H1 (cell line): Measurements from ENCODE around the gene MAPKAP1. TPM values are rescaled to one million over a fixed set of nuclear protein-coding genes. Genes with fewer than 3 reads are reported as not detected.

Experiments used
- CEBPB ChIP-seq: IDR thresholded peaks from 2 replicates; pipeline ENCODE4 v1.6.1; 2012; ENCODE audit warnings: low read depth, low read length
- EP300 ChIP-seq, 2 experiments: IDR thresholded peaks; 1 replicate in 1 of 2; 2 replicates in 1 of 2; pipeline ENCODE4 v1.6.1; 2011 to 2012; ENCODE audit warnings: low read depth in 2 of 2, low read length in 2 of 2, mild to moderate bottlenecking in 2 of 2, borderline replicate concordance in 1 of 2, inconsistent platforms in 1 of 2, moderate library complexity in 1 of 2
- GABPA ChIP-seq: IDR thresholded peaks from 2 replicates; pipeline ENCODE4 v1.6.1; 2011; ENCODE audit warnings: mild to moderate bottlenecking, low read length, moderate library complexity, borderline replicate concordance; ENCODE audit not compliant: insufficient read depth
- NRF1 ChIP-seq: IDR thresholded peaks from 2 replicates; pipeline ENCODE4 v1.6.1; 2011; ENCODE audit warnings: mild to moderate bottlenecking, low read depth, low read length, improper control_type of control experiment
- POLR2A ChIP-seq, 2 experiments: IDR thresholded peaks; 1 replicate in 1 of 2; 2 replicates in 1 of 2; pipeline ENCODE4 v1.6.1; 2011; ENCODE audit warnings: low read depth in 2 of 2, low read length in 2 of 2, mild to moderate bottlenecking in 2 of 2; ENCODE audit errors: control extremely low read depth in 1 of 2
- RAD21 ChIP-seq, 2 experiments: IDR thresholded peaks in 1 of 2; conservative IDR thresholded peaks in 1 of 2; 2 replicates each; pipeline ENCODE4 v1.6.1; 2011; ENCODE audit warnings: low read depth in 2 of 2, low read length in 2 of 2, improper control_type of control experiment in 1 of 2, inconsistent platforms in 1 of 2, mild to moderate bottlenecking in 1 of 2, moderate library complexity in 1 of 2
- SP4 ChIP-seq: IDR thresholded peaks from 2 replicates; pipeline ENCODE4 v1.6.1; 2012; ENCODE audit warnings: low read length, inconsistent platforms
- TBP ChIP-seq: IDR thresholded peaks from 2 replicates; pipeline ENCODE4 v1.6.1; 2011; ENCODE audit warnings: low read depth, low read length, improper control_type of control experiment
- polyA plus RNA-seq, 7 experiments: library from polyadenylated mRNA; depleted of rRNA in 3 of 7; stranded (reverse) in 5 of 7; unstranded in 2 of 7; fragments of >200 nt in 5 of 7; fragments of 200-250 nt in 2 of 7; gene quantifications; 1 replicate in 5 of 7; 2 replicates in 1 of 7; 4 replicates in 1 of 7; pipeline versions ENCODE4 v1.2.1 to v1.2.3, GENCODE V29; 2011 to 2013; ENCODE audit warnings: missing spikeins in 2 of 7, mixed read lengths in 2 of 7
- total RNA-seq: library from RNA; stranded (reverse); fragmentation: NEBNext Ultra II Directional; extraction: Animal tissue kit (Norgen Biotek cat#: 25700); gene quantifications from 2 replicates; pipeline ENCODE4 v1.2.1, GENCODE V29; 2021
- TF ChIP-seq, protein P1 (sequence below): fragments of 300-600 bp; sonication (generic); IDR thresholded peaks from 2 replicates; pipeline ENCODE4 v1.7.1; 2012; ENCODE audit warnings: low read length, moderate library complexity, mild to moderate bottlenecking, inconsistent platforms; ENCODE audit not compliant: insufficient replicate concordance

MAPKAP1 gene
- total and polyA plus RNA-seq, 2 of the 8 experiments (the other 6 are each of a cell fraction or from before 2014, with no cell fraction given) = 79.2 to 140 TPM

DNA sequence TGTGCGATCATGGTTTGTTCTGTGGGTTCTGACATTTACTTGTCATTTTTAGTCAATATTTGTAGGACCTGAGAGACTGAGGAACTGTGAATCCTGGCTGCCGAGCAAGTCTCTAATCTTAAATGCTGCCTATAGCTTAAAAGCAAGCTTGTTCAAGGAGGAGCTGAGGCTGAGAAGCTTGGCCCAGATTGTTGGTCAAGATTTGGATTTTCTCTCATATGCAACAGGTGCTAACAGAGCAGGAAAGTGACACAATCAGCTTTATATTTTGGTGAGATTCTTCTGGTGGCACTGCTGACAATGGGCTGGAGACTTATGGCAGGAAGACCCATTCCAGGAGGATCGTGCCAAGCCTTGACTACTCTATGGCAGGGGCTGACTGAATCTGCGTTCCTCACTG lies 192.5 kb downstream of the MAPKAP1 start (continued):
- TF ChIP-seq GABPA (no peak), NRF1 (no peak), RAD21 (IDR thresholded peaks at IDR 0.05 in 1 of 2, conservative IDR thresholded peaks at IDR 0.05 in 1 of 2; ENCODE audit: low read depth in 2 of 2, low read length in 2 of 2) (no peak), SP4 (no peak), TBP (no peak), EP300 (IDR thresholded peaks at IDR 0.05; ENCODE audit: borderline replicate concordance in 1 of 2, low read depth in 2 of 2, low read length in 2 of 2) (no peak), CEBPB (no peak), POLR2A (IDR thresholded peaks at IDR 0.05; ENCODE audit: control extremely low read depth in 1 of 2, low read depth in 2 of 2, low read length in 2 of 2) (no peak)
- TF ChIP-seq, protein P1, sequence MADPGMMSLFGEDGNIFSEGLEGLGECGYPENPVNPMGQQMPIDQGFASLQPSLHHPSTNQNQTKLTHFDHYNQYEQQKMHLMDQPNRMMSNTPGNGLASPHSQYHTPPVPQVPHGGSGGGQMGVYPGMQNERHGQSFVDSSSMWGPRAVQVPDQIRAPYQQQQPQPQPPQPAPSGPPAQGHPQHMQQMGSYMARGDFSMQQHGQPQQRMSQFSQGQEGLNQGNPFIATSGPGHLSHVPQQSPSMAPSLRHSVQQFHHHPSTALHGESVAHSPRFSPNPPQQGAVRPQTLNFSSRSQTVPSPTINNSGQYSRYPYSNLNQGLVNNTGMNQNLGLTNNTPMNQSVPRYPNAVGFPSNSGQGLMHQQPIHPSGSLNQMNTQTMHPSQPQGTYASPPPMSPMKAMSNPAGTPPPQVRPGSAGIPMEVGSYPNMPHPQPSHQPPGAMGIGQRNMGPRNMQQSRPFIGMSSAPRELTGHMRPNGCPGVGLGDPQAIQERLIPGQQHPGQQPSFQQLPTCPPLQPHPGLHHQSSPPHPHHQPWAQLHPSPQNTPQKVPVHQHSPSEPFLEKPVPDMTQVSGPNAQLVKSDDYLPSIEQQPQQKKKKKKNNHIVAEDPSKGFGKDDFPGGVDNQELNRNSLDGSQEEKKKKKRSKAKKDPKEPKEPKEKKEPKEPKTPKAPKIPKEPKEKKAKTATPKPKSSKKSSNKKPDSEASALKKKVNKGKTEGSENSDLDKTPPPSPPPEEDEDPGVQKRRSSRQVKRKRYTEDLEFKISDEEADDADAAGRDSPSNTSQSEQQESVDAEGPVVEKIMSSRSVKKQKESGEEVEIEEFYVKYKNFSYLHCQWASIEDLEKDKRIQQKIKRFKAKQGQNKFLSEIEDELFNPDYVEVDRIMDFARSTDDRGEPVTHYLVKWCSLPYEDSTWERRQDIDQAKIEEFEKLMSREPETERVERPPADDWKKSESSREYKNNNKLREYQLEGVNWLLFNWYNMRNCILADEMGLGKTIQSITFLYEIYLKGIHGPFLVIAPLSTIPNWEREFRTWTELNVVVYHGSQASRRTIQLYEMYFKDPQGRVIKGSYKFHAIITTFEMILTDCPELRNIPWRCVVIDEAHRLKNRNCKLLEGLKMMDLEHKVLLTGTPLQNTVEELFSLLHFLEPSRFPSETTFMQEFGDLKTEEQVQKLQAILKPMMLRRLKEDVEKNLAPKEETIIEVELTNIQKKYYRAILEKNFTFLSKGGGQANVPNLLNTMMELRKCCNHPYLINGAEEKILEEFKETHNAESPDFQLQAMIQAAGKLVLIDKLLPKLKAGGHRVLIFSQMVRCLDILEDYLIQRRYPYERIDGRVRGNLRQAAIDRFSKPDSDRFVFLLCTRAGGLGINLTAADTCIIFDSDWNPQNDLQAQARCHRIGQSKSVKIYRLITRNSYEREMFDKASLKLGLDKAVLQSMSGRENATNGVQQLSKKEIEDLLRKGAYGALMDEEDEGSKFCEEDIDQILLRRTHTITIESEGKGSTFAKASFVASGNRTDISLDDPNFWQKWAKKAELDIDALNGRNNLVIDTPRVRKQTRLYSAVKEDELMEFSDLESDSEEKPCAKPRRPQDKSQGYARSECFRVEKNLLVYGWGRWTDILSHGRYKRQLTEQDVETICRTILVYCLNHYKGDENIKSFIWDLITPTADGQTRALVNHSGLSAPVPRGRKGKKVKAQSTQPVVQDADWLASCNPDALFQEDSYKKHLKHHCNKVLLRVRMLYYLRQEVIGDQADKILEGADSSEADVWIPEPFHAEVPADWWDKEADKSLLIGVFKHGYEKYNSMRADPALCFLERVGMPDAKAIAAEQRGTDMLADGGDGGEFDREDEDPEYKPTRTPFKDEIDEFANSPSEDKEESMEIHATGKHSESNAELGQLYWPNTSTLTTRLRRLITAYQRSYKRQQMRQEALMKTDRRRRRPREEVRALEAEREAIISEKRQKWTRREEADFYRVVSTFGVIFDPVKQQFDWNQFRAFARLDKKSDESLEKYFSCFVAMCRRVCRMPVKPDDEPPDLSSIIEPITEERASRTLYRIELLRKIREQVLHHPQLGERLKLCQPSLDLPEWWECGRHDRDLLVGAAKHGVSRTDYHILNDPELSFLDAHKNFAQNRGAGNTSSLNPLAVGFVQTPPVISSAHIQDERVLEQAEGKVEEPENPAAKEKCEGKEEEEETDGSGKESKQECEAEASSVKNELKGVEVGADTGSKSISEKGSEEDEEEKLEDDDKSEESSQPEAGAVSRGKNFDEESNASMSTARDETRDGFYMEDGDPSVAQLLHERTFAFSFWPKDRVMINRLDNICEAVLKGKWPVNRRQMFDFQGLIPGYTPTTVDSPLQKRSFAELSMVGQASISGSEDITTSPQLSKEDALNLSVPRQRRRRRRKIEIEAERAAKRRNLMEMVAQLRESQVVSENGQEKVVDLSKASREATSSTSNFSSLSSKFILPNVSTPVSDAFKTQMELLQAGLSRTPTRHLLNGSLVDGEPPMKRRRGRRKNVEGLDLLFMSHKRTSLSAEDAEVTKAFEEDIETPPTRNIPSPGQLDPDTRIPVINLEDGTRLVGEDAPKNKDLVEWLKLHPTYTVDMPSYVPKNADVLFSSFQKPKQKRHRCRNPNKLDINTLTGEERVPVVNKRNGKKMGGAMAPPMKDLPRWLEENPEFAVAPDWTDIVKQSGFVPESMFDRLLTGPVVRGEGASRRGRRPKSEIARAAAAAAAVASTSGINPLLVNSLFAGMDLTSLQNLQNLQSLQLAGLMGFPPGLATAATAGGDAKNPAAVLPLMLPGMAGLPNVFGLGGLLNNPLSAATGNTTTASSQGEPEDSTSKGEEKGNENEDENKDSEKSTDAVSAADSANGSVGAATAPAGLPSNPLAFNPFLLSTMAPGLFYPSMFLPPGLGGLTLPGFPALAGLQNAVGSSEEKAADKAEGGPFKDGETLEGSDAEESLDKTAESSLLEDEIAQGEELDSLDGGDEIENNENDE = no peak
- TF ChIP-seq, all 59 proteins: peak for 0
